HG03342 (cell line): ENCODE results near the gene FAM20C.

Source experiments
- ATAC-seq: cut with Tn5 transposase; IDR thresholded peaks from one replicate; pipeline ENCODE4 v1.9.1; 2021; ENCODE audit warnings: mild to moderate bottlenecking, moderate library complexity; ENCODE audit not compliant: unreplicated experiment

The FAM20C gene

DNA sequence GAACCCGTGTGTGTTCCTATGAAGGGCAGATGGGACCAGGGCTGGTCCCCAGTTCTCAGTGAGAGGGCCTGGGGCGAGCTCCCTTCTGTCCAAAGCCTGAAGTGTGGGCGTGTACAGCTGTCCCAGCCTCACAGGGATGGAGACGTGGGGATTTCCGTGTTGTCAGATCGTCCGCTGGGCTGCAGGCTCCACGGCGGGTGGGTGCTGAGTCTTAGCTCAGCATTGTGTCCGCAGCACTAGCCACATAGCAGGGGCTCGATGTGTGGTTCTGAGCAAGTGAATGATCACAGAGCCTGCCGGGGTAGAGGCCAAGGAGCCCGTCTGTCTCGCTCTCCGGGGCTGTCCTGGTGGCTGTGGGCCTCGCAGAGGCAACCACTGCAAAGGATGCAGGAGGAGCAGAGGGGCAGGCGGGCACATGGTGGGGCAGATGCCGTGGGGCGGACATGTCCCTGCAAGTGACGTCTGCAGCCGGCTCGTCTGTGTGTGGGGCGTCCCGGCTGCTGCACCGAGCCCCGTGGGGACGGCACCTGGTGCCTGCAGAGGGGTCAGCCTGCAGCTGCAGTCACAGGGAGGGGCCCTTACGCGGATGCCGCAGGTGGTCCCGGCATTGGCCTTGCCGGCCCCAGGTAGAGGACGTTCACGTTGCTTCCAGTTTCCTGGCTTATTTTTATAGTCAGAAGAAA lies 30.9 kb downstream of the FAM20C start:
- no peak for ATAC-seq

DNA sequence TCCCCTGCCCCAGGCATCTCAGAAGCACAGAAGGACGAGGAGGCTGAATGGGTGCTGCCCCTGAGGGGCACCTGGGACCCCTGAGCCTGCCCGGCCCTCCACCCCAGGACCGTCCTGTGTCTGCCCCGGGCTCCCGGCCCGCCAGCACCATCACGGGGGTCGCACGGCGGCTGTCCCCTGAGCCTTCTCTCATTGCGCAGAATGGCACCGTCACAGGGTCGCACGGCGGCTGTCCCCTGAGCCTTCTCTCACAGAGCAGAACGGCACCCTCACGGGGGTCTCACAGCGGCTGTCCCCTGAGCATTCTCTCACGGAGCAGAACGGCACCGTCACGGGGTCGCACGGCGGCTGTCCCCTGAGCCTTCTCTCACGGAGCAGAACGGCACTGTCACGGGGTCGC lies 31.5 kb downstream of the FAM20C start:
- no peak for ATAC-seq

DNA sequence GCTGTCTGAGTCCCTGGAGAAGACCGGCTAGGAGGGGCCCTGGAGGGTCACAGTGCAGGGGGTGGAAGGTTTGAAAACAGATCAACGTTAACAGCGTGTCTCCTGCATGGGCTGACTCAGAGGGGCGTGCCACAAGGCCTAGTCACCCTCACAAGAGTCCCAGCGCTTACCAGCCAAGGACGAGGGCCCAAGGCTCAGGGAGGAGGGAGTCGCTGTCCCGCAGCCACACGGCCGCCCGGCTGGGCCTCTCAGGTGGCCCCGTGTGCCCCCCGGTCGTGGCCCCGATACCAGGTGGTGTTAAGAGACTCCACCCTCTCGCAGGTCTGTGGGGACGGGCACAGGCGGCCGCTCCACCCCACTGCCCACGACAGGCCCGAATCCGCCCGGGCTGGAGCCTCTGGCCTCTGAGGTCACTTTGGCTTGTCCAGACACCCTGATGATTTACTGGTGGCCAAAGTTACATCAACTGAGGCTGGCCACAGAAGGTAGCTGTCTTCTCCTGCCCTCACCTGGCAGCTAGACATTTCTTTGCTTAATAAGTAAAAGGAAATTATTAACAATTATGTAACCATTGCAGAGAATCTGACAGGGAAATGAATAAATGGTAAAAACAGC lies 34.0 kb downstream of the FAM20C start:
- ATAC-seq = no peak

DNA sequence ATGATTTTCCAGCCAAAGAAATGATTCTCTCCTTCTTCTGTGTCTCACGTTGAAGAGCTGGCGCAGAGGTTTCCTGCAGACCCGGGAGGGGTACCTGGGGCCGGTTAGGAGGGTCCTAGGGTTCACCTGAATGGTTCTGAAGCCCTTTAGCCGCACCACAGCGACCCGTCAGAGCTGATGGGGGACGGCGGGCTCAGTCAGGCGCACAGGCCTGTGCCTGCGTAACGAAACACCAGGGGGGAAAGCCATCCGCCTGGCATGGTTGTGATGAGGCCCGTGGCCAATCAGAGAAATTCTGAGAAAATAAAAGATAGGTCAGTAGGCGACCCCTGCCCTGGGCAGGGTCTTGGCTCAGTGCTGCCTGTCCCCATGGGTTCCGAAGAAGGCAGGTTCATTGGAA lies 35.6 kb downstream of the FAM20C start:
- no peak for ATAC-seq

DNA sequence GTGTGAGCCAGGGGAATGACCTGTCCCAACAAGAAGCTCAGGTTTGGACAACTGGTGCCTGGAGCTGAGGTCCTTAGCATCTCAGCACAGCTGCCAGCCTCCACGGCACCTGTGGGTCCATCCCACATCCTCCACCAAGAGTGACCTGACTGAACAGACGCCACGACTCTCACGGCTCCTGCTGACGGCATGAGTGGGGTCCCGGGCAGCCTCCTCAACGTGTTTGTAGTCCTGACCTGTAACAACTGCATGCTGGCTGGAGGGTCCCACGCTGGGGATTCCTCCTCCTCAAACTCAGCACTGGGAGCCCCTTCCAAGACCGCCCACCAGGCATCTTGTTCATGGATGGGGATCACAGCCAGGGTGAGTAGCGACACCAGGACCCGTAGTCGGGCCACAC lies 36.2 kb downstream of the FAM20C start:
- no peak for ATAC-seq

DNA sequence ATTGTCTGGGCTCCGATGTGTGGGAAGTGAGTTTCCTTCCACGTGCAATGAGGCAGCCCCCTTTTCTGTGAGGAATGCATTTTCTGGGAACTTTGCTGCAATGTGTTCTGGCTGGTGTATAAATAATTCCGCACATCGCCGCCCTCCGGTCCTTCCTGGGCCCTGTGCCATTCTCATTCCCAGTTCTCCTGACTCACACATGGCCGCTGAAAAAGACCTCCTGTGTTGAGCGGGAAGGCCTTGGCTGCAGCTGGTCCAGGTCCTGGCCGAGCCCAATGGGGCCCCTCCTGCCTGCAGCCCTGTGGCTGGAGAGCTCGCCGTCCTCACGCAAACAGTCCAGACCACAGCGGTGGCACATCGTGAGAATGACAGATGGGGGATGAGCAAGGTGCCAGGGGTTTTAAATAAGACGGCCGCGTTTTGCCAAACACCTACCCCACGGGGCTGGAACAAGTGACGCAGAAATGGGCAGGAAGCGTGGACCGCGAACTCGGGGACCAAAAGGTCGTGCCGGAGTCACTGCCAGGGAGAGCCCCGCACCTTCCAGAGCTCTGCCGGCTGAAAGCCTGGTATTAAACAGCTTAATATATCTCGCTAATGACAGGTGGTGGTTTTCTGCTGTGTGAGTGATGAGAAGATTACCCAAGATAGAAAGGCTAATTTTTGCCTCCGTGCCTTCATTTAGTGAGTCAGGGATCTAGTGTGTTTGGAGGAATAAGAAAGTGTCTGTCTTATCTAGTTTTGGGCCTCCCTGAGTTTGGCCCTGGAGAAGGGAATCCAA lies 37.0 kb downstream of the FAM20C start:
- ATAC-seq = no peak

DNA sequence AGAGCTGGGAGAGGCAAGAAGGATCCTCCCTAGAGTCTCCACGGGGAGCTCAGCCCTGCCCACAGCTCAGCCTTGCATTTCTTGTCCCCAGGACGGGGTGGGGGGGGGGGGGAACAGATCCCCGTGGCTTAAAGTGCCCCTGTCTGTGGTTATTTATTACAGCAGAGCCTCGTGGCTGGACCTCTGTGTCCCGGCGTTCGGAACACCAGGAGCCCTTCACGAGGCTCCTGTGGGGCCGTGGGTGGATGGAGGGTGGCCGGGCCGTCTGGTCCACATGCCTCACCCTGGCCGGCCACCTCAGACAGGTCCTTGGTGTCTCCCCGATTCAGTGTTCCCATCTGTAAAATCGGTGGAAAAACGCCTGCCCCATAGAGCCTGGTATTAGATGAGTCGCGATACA lies 37.9 kb downstream of the FAM20C start:
- ATAC-seq = no peak

DNA sequence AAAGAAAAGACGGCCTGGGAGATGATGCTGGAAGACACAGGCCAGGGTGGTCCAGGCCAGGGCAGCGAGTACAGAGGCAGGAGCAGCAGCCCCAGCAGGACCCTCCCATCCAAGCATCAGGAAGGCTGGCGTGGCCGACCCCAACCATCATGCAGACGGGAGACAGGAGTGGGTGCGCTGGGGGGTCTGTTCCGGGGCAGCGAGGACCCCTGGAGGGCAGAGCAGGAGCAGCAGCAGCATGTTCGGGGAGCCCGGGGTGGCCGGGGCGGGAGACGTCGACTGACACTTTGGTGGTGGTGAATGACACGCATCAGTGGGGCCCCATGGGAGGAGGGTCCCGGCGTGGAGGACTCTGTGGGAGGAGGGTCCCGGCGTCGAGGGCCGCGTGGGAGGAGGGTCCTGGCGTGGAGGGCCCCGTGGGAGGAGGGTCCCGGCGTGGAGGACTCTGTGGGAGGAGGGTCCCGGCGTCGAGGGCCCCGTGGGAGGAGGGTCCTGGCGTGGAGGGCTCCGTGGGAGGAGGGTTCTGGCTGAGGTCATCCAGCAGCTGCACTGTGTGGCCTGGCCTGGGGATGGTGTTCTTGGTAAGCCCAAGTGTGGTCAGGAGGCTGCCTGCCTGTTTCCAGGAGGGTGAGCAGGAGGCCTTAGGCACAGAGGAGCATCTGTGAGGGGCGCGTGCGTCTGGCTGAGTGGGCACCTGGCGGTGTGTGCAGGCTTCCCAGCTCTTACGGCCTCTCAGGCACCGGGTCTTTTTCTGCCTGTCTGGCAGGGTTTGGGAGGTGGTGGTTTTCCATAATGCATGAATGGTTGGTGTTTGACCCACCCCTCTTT lies 38.9 kb downstream of the FAM20C start:
- no peak for ATAC-seq

DNA sequence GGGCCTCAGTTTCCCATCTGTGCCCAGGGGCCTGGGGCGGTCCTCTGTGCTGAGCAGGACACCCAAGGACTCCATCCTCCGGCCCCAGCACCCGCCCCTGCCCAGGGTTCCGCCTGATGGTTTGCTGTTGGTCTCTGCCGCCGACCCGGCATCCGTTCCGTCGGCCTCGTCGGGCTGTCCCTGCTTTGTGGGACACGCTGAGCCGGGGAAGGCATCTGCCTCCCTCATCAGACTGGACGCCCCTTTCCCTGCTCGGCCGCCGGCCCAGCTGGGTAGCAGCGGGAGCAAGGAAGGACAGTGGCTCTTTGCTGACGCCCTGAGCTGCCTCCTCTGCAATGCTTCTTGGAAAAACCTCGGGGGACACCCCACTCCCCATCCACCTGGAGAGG lies 39.5 kb downstream of the FAM20C start:
- no peak for ATAC-seq

DNA sequence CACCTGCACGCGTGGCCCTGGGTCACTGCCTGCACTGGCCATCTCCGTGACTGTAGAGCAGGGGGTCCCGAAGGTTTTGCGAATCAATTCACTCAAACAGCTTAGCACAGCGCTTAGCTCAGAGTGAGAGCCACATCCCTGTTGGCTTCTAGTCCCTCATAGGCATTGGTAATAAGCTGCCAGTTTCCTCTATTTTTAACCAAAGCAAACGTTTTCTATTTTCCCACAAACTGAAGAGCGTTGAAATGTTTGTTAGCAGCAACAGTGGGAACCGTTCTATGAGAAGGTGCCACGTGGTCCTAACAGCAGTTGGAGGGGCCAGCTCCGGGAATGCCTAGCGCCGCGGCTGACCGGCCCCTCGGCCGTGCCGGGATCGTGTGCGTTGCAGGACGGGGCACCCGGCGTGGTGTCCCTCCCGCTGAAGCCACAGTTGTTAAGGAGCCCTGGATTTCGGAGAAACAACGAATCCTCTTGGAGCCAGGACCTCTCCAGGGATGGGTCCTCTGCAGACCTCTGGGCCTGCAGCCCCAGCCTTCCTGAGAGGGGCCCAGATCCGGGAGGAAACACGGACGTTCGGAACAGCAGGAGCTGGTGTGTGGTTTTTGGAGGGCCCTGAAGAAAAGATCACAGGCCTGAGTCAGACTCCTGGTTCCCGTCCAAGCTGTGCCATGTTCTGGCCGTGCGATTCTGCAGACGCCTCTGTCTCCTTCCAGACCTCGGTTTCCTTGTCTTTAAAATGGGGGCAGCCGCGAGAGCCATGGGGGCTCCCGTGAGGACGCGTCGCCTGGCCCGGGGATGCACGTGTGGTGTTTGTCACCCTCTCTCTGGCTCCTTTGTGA lies 40.3 kb downstream of the FAM20C start:
- ATAC-seq = no peak

DNA sequence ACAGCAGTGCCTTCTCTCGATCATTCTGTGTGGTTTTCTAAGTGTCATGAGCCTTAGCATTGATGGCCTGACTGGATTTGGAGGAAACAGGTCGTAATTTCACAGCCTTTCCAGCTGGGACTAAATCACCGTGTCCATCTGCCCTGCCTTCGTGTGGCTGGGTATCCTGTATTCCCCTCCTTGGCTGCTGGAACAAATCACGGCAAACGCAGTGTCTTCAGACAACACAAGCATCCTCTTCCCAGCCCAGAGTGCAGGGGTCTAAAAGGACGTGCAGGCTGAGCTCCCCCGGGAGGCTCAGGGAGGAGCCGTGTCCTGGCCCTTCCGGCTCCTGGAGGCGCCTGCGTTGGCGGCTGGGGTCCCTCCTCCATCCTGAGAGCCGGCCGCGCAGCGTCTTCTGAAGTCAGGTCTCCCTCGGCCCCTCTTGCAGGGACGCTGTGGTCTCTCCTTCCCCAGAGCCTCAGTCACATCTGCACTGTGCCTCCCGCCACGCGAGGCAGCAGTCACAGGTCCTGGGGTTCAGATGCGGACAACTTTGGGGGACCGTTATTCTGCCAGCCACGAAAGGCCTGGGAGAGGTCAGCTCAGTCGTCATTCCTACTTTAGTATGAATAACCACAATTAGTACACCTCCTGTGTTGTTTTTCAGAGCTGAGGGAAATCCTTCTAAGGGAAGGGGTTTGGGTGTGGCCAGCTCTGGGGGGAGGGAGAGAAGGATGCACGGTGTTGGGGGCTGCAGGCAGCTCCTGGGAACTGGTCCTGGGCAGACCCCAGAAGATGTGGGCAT lies 41.1 kb downstream of the FAM20C start:
- no peak for ATAC-seq

DNA sequence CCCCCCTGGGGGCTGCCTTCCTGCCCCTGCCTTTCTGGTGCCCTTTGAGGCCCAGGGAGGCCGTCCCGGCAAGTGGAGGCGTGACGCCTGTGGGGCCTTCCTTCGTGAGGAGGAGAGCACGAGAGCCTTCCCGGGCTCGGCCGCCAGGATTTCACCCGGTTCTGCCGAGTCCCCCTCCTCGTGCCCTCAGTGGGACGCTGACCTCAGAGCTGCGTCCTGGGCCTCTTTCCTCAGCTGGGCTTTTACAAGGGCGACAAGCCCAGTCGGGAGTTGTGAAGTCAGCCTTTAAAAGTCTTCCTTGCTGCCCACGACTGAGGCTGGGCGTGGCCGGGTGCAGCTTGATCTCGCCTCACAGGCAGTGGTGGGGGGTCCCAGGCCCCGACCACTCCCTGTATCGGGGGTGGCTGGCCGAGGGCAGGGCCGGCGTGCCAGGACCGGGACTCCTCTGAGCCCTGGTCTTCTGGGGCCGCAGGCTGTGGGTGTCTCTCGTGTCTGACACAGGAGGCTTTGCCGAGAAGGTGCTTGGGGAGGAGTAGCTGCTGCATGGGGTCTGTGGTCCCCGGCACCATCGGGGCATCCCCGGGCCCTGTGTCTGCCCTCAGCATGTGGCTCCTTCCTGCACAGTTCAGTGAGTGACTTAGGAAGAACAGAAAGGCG lies 41.8 kb downstream of the FAM20C start:
- ATAC-seq = no peak

DNA sequence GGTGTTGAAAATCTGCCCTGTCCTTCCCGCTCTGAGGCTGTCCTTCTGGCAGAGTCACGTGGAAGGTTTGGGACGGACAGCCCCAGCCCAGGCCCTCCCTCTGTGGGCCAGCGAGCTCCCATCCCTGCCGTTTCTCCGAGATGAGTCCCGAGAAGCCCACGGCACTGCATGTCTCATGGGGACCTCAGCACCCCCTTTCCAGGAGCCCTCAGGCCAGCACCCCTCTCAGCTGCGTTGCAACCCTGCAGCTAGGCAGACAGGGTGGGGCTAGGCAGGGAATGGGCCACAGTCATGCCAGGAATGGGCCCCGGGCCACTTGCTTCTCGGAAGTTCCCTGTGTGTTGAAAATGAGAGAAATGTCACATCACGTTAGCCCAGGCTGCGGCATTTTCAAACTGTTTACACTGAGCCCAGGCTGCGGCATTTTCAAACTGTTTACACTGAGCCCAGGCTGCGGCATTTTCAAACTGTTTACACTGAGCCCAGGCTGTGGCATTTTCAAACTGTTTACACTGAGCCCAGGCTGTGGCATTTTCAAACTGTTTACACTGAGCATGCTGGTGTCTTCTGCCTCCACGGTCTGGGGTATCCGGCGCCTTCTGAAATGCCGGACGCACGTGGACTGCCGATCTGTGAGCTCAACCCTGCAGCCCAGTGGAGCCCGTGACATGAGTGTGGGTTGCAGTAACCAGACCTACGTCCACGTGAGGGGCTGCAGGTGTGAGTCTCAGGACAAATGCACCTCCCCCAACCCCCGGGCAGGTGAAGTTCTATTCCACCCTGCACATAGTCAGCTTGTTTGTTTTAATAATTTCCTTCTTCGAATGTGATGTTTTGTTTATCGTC lies 42.6 kb downstream of the FAM20C start:
- no peak for ATAC-seq

DNA sequence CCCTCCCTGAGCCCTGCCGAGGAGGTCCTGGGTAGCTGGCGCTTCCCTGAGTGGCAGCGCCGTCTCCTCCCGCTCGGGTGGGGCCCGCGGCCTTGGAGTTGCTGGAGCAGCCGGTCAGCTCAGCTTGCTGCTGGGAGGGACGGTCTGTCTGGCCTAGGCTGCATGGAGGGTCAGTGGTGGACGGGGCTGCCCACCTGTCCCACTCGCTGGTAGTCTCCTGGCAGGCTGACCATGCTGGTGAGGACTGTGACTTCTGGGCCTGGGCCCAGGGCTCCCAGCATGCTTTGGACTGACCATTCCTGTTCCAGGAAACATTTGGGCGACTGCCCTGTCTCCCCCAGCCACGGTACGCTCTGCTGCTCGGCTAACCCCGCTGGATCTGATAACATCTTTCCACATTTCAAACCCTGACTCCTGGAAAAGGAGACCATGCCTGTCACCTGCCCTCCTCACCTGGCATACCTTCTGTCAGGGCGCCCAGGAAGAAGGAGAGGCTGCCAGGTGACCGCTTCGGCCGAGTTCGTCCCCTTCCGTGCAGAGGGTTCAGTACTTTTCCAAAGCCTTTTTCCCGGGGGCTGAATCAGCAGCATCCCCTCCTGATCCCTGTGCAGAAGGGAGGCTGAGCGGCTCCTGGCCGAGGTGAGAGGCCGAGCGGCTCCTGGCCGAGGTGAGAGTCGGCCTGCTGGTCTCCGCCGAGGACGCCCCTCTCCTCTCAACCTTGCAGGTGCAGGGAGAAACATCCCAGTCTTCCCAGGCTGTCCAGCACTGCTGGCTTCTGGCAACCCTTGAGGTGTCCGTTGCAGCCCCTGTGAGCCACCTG lies 43.4 kb downstream of the FAM20C start:
- ATAC-seq = no peak

DNA sequence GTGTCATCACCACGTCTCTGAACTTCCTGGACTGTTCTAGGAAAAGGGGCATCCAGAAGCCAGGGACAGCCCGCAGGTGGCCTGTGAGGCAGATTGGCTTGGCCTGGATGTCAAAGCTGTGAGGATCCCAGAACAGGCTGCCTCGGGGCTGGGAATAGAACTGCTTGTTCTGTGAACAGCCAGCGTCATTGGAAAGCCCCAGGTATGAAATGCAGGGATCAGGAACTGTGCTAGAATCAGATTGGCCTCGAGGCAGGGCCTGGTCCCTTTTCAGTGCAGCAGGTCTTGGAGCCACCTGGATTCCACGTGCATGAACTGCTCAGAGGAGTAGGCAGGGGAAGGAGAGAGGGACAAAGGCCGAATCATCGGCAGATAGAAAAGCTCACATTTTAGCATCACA lies 44.6 kb downstream of the FAM20C start:
- no peak for ATAC-seq

DNA sequence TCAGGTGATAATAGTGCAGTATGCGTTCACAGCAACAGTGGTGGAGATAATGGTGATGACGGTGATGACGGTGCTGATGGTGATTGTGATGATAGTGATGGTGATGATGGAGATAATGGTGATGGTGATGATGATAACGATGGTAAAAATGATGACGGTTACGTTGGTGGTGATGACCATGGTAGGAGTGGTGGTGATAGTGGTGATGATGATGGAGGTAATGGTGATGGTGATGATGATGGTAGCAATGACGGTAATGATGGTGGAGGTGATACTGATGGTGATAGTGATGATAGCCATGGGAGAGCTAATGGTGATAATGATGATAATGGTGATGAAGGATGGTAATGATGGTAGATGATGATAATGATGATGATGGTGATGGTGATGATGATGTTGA lies 45.0 kb downstream of the FAM20C start:
- ATAC-seq = no peak

DNA sequence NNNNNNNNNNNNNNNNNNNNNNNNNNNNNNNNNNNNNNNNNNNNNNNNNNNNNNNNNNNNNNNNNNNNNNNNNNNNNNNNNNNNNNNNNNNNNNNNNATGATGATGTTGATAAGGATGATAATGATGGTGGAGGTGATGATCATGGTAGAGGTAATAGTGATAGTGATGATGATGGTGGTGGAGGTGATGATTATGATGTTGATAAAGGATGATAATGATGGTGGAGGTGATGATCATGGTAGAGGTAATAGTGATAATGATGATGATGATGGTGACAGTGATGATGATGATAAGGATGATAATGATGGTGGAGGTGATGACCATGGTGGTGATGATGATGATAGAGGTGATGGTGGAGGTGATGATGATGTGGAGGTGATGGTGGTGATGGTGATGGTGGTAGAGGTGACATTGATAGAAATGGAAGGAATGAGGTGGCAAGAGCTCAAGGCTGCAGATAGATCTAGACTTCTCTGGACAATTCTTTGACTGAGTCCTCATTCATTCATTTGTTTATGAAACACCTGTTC lies 47.8 kb downstream of the FAM20C start:
- no peak for ATAC-seq
